ENCODE data around the gene CRMP1.

DNA sequence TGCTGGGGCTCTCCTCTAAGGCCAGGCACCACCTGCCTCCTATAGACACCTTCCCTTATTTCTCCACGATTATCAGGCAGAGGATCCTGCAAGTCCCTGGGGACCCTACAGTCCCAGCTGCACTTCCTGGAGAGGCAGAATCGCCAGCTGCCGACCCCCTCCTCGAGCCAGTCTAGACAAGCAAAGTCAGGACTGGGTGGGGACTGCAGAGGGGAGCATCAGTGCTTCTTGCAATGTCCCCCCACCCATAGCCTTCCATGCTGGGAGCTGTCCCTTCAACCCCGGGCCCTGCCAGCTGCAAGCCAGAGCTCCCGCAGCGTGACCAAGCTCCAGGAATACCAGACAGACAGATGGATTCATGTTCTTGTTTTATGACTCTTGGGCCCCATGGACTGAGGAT, 1.4 kb upstream of the CRMP1 start:
- TF ChIP-seq SP1 (IDR thresholded peaks at IDR 0.05) (no peak), TARDBP (IDR thresholded peaks at IDR 0.05) (no peak)

All from HEK293T (cell line).